ENCODE data around the gene SPAG16.

Gene SPAG16

GRCh38 chr2:214005337-214005736 is 721.1 kb downstream of the SPAG16 start:
- DNase-seq (ENCODE audit: low read depth in 1 of 2, low spot score in 1 of 2): no peak
- no peaks in the 10 kb centered on the region for H3K27me3 ChIP-seq (ENCODE audit: insufficient read depth, poor library complexity, severe bottlenecking)
- no peak for TF ChIP-seq POLR2AphosphoS5 (IDR thresholded peaks at IDR 0.05; ENCODE audit: low read depth)
- no peak overlapping the region for H3K4me3 ChIP-seq (replicated peaks; ENCODE audit: insufficient read depth, low read length)
- H3K27ac ChIP-seq (replicated peaks): no peak overlapping the region

GRCh38 chr2:214006601-214007000 is 722.3 kb downstream of the SPAG16 start:
- H3K27me3 ChIP-seq (ENCODE audit: insufficient read depth, poor library complexity, severe bottlenecking): no peaks in the 10 kb centered on the region
- no peak for DNase-seq (ENCODE audit: low read depth in 1 of 2, low spot score in 1 of 2)
- no peak overlapping the region for H3K4me3 ChIP-seq (replicated peaks; ENCODE audit: insufficient read depth, low read length)
- TF ChIP-seq SPI1 (IDR thresholded peaks at IDR 0.05; ENCODE audit: borderline replicate concordance, low read depth) (no peak), GABPA (IDR thresholded peaks at IDR 0.05; ENCODE audit: low read depth) (no peak), REST (IDR thresholded peaks at IDR 0.05; ENCODE audit: insufficient replicate concordance, low read depth) (no peak), POLR2AphosphoS5 (IDR thresholded peaks at IDR 0.05; ENCODE audit: low read depth) (no peak)
- no peak overlapping the region for H3K27ac ChIP-seq (replicated peaks)

GRCh38 chr2:214011676-214012075 is 727.4 kb downstream of the SPAG16 start:
- Histone ChIP-seq H3K27me3 (ENCODE audit: insufficient read depth, poor library complexity, severe bottlenecking) (no peaks in the 10 kb centered on the region), H3K4me3 (replicated peaks; ENCODE audit: insufficient read depth, low read length) (no peak overlapping the region), H3K27ac (replicated peaks) (no peak overlapping the region)
- TF ChIP-seq POLR2AphosphoS5 (IDR thresholded peaks at IDR 0.05; ENCODE audit: low read depth) (no peak), REST (IDR thresholded peaks at IDR 0.05; ENCODE audit: insufficient replicate concordance, low read depth) (no peak), CTCF (IDR thresholded peaks at IDR 0.05; ENCODE audit: insufficient read depth, low read length) (no peak), GABPA (IDR thresholded peaks at IDR 0.05; ENCODE audit: low read depth) (no peak), SPI1 (IDR thresholded peaks at IDR 0.05; ENCODE audit: borderline replicate concordance, low read depth) (no peak)
- DNase-seq (ENCODE audit: low read depth in 1 of 2, low spot score in 1 of 2): no peak

GRCh38 chr2:214014551-214015220 is 730.4 kb downstream of the SPAG16 start:
- TF ChIP-seq CTCF (IDR thresholded peaks at IDR 0.05; ENCODE audit: insufficient read depth, low read length) (no peak), GABPA (IDR thresholded peaks at IDR 0.05; ENCODE audit: low read depth) (no peak), REST (IDR thresholded peaks at IDR 0.05; ENCODE audit: insufficient replicate concordance, low read depth) (no peak), SPI1 (IDR thresholded peaks at IDR 0.05; ENCODE audit: borderline replicate concordance, low read depth) (no peak)
- no peak overlapping the region for H3K27ac ChIP-seq (replicated peaks)
- no peak overlapping the region for H3K4me3 ChIP-seq (replicated peaks; ENCODE audit: insufficient read depth, low read length)
- H3K27me3 ChIP-seq (ENCODE audit: insufficient read depth, poor library complexity, severe bottlenecking): no peaks in the 10 kb centered on the region
- no peak for DNase-seq (ENCODE audit: low read depth in 1 of 2, low spot score in 1 of 2)

Data from HL-60 (cell line).